ENCODE measurements around the gene GXYLT2. TPM values are rescaled to one million over a fixed set of nuclear protein-coding genes. Genes with fewer than 3 reads are reported as not detected.

GXYLT2 gene
- total and polyA plus RNA-seq, 2 of the 13 experiments (the other 11 are each of a cell fraction or from before 2014, with no cell fraction given) = 4.3 to 6.9 TPM

DNA sequence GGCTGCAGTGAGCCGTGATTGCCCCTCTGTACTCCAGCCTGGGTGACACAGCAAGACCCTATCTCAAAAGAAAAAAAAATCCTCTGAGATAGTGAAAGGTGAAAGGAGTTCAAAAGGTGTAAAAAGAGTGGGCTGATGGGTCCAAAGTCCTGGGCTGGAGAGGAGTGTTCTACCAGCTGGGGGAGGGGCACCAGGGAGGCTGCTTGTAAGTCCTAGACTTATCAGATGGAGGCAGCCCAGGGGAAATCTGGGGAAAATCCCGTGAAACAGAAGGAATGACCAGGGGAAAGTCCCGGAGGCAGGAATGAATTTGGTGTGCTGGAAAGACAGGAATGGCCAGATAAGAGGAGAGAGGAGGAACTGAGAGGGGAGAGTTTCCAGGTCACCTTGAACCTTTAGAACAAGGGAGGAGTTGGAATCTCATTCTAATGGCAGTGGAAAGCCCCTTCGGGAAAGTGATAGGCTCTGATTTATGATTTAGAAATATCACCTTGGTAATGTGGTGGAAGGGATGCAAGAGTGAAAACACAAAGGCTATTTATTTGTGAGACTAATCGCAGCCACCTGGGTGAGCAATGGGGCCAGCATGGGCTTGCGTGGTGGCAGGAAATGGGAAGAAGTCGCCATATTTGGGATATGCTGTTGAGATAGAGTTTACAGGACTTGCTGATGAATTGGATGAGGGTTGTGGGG lies 85.3 kb downstream of the GXYLT2 start (continued):
- TF ChIP-seq ZSCAN21 (CRISPR knock-in tag; IDR thresholded peaks at IDR 0.05; ENCODE audit: borderline replicate concordance) (no peak), ZMAT3 (CRISPR knock-in tag; conservative IDR thresholded peaks at IDR 0.05) (no peak), BRCA1 (CRISPR knock-in tag; IDR thresholded peaks at IDR 0.05) (no peak), RFX1 (IDR thresholded peaks at IDR 0.05) (no peak), ADNP (CRISPR knock-in tag; IDR thresholded peaks at IDR 0.05) (no peak), MBNL3 (CRISPR knock-in tag; conservative IDR thresholded peaks at IDR 0.05) (no peak), PRPF4 (IDR thresholded peaks at IDR 0.05; ENCODE audit: low read depth, low read length, poor library complexity, severe bottlenecking) (no peak), MZF1 (CRISPR knock-in tag; IDR thresholded peaks at IDR 0.05; ENCODE audit: borderline replicate concordance) (no peak), RFXAP (CRISPR knock-in tag; IDR thresholded peaks at IDR 0.05; ENCODE audit: borderline replicate concordance) (no peak; the same call in 1 of the 2 replicates), ZMYM4 (CRISPR knock-in tag; IDR thresholded peaks at IDR 0.05) (peak; percentile 61; the same call in 1 of the 2 replicates), PPARG (CRISPR knock-in tag; conservative IDR thresholded peaks at IDR 0.05) (no peak), AKAP8 (CRISPR knock-in tag; IDR thresholded peaks at IDR 0.05) (no peak), MEIS2 (CRISPR knock-in tag; IDR thresholded peaks at IDR 0.05) (no peak), MED13 (CRISPR knock-in tag; IDR thresholded peaks at IDR 0.05) (no peak), ZNF841 (CRISPR knock-in tag; IDR thresholded peaks at IDR 0.05; ENCODE audit: borderline replicate concordance) (no peak), ZNF839 (CRISPR knock-in tag; IDR thresholded peaks at IDR 0.05; ENCODE audit: borderline replicate concordance) (no peak), ZNF607 (CRISPR knock-in tag; IDR thresholded peaks at IDR 0.05; ENCODE audit: borderline replicate concordance) (no peak)
- TF ChIP-seq, protein P1, sequence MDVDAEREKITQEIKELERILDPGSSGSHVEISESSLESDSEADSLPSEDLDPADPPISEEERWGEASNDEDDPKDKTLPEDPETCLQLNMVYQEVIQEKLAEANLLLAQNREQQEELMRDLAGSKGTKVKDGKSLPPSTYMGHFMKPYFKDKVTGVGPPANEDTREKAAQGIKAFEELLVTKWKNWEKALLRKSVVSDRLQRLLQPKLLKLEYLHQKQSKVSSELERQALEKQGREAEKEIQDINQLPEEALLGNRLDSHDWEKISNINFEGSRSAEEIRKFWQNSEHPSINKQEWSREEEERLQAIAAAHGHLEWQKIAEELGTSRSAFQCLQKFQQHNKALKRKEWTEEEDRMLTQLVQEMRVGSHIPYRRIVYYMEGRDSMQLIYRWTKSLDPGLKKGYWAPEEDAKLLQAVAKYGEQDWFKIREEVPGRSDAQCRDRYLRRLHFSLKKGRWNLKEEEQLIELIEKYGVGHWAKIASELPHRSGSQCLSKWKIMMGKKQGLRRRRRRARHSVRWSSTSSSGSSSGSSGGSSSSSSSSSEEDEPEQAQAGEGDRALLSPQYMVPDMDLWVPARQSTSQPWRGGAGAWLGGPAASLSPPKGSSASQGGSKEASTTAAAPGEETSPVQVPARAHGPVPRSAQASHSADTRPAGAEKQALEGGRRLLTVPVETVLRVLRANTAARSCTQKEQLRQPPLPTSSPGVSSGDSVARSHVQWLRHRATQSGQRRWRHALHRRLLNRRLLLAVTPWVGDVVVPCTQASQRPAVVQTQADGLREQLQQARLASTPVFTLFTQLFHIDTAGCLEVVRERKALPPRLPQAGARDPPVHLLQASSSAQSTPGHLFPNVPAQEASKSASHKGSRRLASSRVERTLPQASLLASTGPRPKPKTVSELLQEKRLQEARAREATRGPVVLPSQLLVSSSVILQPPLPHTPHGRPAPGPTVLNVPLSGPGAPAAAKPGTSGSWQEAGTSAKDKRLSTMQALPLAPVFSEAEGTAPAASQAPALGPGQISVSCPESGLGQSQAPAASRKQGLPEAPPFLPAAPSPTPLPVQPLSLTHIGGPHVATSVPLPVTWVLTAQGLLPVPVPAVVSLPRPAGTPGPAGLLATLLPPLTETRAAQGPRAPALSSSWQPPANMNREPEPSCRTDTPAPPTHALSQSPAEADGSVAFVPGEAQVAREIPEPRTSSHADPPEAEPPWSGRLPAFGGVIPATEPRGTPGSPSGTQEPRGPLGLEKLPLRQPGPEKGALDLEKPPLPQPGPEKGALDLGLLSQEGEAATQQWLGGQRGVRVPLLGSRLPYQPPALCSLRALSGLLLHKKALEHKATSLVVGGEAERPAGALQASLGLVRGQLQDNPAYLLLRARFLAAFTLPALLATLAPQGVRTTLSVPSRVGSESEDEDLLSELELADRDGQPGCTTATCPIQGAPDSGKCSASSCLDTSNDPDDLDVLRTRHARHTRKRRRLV (CRISPR knock-in tag; IDR thresholded peaks at IDR 0.05) = no peak
- TF ChIP-seq, protein P2, sequence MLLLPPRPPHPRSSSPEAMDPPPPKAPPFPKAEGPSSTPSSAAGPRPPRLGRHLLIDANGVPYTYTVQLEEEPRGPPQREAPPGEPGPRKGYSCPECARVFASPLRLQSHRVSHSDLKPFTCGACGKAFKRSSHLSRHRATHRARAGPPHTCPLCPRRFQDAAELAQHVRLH (CRISPR knock-in tag; IDR thresholded peaks at IDR 0.05; ENCODE audit: borderline replicate concordance, low read depth) = peak; percentile 70; the same call in 1 of the 2 replicates
- TF ChIP-seq, protein P3, sequence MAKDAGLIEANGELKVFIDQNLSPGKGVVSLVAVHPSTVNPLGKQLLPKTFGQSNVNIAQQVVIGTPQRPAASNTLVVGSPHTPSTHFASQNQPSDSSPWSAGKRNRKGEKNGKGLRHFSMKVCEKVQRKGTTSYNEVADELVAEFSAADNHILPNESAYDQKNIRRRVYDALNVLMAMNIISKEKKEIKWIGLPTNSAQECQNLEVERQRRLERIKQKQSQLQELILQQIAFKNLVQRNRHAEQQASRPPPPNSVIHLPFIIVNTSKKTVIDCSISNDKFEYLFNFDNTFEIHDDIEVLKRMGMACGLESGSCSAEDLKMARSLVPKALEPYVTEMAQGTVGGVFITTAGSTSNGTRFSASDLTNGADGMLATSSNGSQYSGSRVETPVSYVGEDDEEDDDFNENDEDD (CRISPR knock-in tag; IDR thresholded peaks at IDR 0.05; ENCODE audit: borderline replicate concordance) = no peak
- TF ChIP-seq, protein P4, sequence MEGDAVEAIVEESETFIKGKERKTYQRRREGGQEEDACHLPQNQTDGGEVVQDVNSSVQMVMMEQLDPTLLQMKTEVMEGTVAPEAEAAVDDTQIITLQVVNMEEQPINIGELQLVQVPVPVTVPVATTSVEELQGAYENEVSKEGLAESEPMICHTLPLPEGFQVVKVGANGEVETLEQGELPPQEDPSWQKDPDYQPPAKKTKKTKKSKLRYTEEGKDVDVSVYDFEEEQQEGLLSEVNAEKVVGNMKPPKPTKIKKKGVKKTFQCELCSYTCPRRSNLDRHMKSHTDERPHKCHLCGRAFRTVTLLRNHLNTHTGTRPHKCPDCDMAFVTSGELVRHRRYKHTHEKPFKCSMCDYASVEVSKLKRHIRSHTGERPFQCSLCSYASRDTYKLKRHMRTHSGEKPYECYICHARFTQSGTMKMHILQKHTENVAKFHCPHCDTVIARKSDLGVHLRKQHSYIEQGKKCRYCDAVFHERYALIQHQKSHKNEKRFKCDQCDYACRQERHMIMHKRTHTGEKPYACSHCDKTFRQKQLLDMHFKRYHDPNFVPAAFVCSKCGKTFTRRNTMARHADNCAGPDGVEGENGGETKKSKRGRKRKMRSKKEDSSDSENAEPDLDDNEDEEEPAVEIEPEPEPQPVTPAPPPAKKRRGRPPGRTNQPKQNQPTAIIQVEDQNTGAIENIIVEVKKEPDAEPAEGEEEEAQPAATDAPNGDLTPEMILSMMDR (CRISPR knock-in tag; IDR thresholded peaks at IDR 0.05) = no peak; the same call in 1 of the 2 replicates
- TF ChIP-seq, protein P5, sequence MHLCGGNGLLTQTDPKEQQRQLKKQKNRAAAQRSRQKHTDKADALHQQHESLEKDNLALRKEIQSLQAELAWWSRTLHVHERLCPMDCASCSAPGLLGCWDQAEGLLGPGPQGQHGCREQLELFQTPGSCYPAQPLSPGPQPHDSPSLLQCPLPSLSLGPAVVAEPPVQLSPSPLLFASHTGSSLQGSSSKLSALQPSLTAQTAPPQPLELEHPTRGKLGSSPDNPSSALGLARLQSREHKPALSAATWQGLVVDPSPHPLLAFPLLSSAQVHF (CRISPR knock-in tag; IDR thresholded peaks at IDR 0.05) = no peak

Data from HepG2 (cell line).